ENCODE results near the gene DNMT3A. TPM values are rescaled to one million over a fixed set of nuclear protein-coding genes. Genes with fewer than 3 reads are reported as not detected.

DNMT3A gene
- total and polyA plus RNA-seq, 2 experiments from 2014 or later, result 47.2 to 80.4 TPM

GRCh38 chr2:25362434-25363145 is 20.9 kb upstream of the DNMT3A start:
- Mint-ChIP-seq H3K4me1 (peaks cover 10% of the 10 kb centered on the region), H3K9me3 (no peaks in the 10 kb centered on the region; the same call in 2 of the 3 replicates), H3K4me3 (peak overlapping the region; percentile 14; the same call in 2 of the 3 replicates), H3K27me3 (ENCODE audit: insufficient read depth, low read depth, poor library complexity) (peaks cover 29% of the 10 kb centered on the region), H3K36me3 (ENCODE audit: low read depth) (no peaks in the 10 kb centered on the region), H3K27ac (no peak overlapping the region)
- ATAC-seq (peak; percentile 11; the same call in 2 of the 3 replicates), DNase-seq (ENCODE audit: low spot score) (peak; percentile 44)
- Histone ChIP-seq H3K27ac (ENCODE audit: low read depth) (no peak overlapping the region), H3K27me3 (ENCODE audit: insufficient read depth) (peaks cover 19% of the 10 kb centered on the region), H2AFZ (peak overlapping the region; percentile 74), H3K79me2 (replicated peaks; ENCODE audit: insufficient read depth) (no peaks in the 10 kb centered on the region), H3K4me1 (ENCODE audit: insufficient read depth) (peaks cover 4% of the 10 kb centered on the region), H3K9me2 (ENCODE audit: insufficient read depth) (no peaks in the 10 kb centered on the region), H3F3A (replicated peaks; ENCODE audit: low read depth) (no peaks in the 10 kb centered on the region), H4K20me1 (replicated peaks; ENCODE audit: insufficient read depth) (no peaks in the 10 kb centered on the region), H3K4me2 (peak overlapping the region; percentile 42), H3K4me3 (peak overlapping the region; percentile 6), H3K36me3 (ENCODE audit: insufficient read depth) (no peaks in the 10 kb centered on the region)
- TF ChIP-seq, protein P1, sequence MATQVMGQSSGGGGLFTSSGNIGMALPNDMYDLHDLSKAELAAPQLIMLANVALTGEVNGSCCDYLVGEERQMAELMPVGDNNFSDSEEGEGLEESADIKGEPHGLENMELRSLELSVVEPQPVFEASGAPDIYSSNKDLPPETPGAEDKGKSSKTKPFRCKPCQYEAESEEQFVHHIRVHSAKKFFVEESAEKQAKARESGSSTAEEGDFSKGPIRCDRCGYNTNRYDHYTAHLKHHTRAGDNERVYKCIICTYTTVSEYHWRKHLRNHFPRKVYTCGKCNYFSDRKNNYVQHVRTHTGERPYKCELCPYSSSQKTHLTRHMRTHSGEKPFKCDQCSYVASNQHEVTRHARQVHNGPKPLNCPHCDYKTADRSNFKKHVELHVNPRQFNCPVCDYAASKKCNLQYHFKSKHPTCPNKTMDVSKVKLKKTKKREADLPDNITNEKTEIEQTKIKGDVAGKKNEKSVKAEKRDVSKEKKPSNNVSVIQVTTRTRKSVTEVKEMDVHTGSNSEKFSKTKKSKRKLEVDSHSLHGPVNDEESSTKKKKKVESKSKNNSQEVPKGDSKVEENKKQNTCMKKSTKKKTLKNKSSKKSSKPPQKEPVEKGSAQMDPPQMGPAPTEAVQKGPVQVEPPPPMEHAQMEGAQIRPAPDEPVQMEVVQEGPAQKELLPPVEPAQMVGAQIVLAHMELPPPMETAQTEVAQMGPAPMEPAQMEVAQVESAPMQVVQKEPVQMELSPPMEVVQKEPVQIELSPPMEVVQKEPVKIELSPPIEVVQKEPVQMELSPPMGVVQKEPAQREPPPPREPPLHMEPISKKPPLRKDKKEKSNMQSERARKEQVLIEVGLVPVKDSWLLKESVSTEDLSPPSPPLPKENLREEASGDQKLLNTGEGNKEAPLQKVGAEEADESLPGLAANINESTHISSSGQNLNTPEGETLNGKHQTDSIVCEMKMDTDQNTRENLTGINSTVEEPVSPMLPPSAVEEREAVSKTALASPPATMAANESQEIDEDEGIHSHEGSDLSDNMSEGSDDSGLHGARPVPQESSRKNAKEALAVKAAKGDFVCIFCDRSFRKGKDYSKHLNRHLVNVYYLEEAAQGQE (IDR thresholded peaks at IDR 0.05; ENCODE audit: unreplicated experiment), result no peak
- TF ChIP-seq JUNB (IDR thresholded peaks at IDR 0.05; ENCODE audit: unreplicated experiment) (no peak), NANOG (IDR thresholded peaks at IDR 0.05; ENCODE audit: borderline replicate concordance) (no peak)
- TF ChIP-seq, protein P2, sequence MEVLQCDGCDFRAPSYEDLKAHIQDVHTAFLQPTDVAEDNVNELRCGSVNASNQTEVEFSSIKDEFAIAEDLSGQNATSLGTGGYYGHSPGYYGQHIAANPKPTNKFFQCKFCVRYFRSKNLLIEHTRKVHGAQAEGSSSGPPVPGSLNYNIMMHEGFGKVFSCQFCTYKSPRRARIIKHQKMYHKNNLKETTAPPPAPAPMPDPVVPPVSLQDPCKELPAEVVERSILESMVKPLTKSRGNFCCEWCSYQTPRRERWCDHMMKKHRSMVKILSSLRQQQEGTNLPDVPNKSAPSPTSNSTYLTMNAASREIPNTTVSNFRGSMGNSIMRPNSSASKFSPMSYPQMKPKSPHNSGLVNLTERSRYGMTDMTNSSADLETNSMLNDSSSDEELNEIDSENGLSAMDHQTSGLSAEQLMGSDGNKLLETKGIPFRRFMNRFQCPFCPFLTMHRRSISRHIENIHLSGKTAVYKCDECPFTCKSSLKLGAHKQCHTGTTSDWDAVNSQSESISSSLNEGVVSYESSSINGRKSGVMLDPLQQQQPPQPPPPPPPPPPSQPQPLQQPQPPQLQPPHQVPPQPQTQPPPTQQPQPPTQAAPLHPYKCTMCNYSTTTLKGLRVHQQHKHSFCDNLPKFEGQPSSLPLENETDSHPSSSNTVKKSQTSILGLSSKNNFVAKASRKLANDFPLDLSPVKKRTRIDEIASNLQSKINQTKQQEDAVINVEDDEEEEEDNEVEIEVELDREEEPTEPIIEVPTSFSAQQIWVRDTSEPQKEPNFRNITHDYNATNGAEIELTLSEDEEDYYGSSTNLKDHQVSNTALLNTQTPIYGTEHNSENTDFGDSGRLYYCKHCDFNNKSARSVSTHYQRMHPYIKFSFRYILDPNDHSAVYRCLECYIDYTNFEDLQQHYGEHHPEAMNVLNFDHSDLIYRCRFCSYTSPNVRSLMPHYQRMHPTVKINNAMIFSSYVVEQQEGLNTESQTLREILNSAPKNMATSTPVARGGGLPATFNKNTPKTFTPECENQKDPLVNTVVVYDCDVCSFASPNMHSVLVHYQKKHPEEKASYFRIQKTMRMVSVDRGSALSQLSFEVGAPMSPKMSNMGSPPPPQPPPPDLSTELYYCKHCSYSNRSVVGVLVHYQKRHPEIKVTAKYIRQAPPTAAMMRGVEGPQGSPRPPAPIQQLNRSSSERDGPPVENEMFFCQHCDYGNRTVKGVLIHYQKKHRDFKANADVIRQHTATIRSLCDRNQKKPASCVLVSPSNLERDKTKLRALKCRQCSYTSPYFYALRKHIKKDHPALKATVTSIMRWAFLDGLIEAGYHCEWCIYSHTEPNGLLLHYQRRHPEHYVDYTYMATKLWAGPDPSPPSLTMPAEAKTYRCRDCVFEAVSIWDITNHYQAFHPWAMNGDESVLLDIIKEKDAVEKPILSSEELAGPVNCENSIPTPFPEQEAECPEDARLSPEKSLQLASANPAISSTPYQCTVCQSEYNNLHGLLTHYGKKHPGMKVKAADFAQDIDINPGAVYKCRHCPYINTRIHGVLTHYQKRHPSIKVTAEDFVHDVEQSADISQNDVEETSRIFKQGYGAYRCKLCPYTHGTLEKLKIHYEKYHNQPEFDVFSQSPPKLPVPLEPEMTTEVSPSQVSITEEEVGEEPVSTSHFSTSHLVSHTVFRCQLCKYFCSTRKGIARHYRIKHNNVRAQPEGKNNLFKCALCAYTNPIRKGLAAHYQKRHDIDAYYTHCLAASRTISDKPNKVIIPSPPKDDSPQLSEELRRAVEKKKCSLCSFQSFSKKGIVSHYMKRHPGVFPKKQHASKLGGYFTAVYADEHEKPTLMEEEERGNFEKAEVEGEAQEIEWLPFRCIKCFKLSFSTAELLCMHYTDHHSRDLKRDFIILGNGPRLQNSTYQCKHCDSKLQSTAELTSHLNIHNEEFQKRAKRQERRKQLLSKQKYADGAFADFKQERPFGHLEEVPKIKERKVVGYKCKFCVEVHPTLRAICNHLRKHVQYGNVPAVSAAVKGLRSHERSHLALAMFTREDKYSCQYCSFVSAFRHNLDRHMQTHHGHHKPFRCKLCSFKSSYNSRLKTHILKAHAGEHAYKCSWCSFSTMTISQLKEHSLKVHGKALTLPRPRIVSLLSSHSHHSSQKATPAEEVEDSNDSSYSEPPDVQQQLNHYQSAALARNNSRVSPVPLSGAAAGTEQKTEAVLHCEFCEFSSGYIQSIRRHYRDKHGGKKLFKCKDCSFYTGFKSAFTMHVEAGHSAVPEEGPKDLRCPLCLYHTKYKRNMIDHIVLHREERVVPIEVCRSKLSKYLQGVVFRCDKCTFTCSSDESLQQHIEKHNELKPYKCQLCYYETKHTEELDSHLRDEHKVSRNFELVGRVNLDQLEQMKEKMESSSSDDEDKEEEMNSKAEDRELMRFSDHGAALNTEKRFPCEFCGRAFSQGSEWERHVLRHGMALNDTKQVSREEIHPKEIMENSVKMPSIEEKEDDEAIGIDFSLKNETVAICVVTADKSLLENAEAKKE (CRISPR knock-in tag; IDR thresholded peaks at IDR 0.05), result no peak
- TF ChIP-seq, protein P3, sequence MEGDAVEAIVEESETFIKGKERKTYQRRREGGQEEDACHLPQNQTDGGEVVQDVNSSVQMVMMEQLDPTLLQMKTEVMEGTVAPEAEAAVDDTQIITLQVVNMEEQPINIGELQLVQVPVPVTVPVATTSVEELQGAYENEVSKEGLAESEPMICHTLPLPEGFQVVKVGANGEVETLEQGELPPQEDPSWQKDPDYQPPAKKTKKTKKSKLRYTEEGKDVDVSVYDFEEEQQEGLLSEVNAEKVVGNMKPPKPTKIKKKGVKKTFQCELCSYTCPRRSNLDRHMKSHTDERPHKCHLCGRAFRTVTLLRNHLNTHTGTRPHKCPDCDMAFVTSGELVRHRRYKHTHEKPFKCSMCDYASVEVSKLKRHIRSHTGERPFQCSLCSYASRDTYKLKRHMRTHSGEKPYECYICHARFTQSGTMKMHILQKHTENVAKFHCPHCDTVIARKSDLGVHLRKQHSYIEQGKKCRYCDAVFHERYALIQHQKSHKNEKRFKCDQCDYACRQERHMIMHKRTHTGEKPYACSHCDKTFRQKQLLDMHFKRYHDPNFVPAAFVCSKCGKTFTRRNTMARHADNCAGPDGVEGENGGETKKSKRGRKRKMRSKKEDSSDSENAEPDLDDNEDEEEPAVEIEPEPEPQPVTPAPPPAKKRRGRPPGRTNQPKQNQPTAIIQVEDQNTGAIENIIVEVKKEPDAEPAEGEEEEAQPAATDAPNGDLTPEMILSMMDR (conservative IDR thresholded peaks at IDR 0.05; ENCODE audit: low read depth in 2 of 2), result no peak

Measured in GM23338 (cell line).